Neuronal stem cell (in vitro differentiated cells): ENCODE results near the gene DIPK1A. TPM values are rescaled to one million over a fixed set of nuclear protein-coding genes. Genes with fewer than 3 reads are reported as not detected.

ENCODE experiments used
- DNase-seq: peaks from one replicate; pipeline ENCODE4 v3.0.0-alpha.2; 2013; ENCODE audit warnings: low spot score
- H2AFZ ChIP-seq: one replicate; pipeline ENCODE4 v1.6.1; 2013; ENCODE audit warnings: mild to moderate bottlenecking, low read length, inconsistent platforms
- H2AK5ac ChIP-seq: 2 replicates; pipeline ENCODE4 v1.6.1; 2013; ENCODE audit warnings: low read depth, mild to moderate bottlenecking, inconsistent platforms, low read length, moderate library complexity, mixed read lengths
- H2BK120ac ChIP-seq: 2 replicates; pipeline ENCODE4 v1.6.1; 2013; ENCODE audit warnings: low read depth, mild to moderate bottlenecking, inconsistent platforms, low read length, moderate library complexity, mixed read lengths
- H2BK12ac ChIP-seq: one replicate; pipeline ENCODE4 v1.6.1; 2013; ENCODE audit warnings: low read length, inconsistent platforms
- H2BK15ac ChIP-seq: 2 replicates; pipeline ENCODE4 v1.6.1; 2013; ENCODE audit warnings: mild to moderate bottlenecking, low read length, inconsistent platforms, mixed read lengths
- H2BK5ac ChIP-seq: one replicate; pipeline ENCODE4 v1.6.1; 2013; ENCODE audit warnings: inconsistent platforms, mild to moderate bottlenecking, low read length, moderate library complexity
- H3K14ac ChIP-seq: one replicate; pipeline ENCODE4 v1.6.1; 2013; ENCODE audit warnings: low read length, inconsistent platforms
- H3K18ac ChIP-seq: 2 replicates; pipeline ENCODE4 v1.6.1; 2013; ENCODE audit warnings: low read length, inconsistent platforms
- H3K23ac ChIP-seq: 2 replicates; pipeline ENCODE4 v1.6.1; 2013; ENCODE audit warnings: low read depth, mild to moderate bottlenecking, mixed read lengths, low read length, inconsistent platforms; ENCODE audit not compliant: poor library complexity
- H3K27ac ChIP-seq: replicated peaks from 3 replicates; pipeline ENCODE4 v1.5.1; 2013; ENCODE audit warnings: low read length, inconsistent platforms
- H3K27me3 ChIP-seq, 3 experiments: 2 replicates each; pipeline ENCODE4 v1.6.1; 2013; ENCODE audit warnings: low read length in 3 of 3, mild to moderate bottlenecking in 2 of 3, inconsistent platforms in 1 of 3, low read depth in 1 of 3, mixed read lengths in 1 of 3, moderate library complexity in 1 of 3; ENCODE audit not compliant: control insufficient read depth in 3 of 3, insufficient read depth in 3 of 3
- H3K36me3 ChIP-seq, 2 donors: replicated peaks in 1 of 2; 2 replicates each; pipeline ENCODE4 v1.6.1; 2013; ENCODE audit warnings: low read length in 2 of 2; ENCODE audit not compliant: control insufficient read depth in 2 of 2, insufficient read depth in 2 of 2
- H3K4ac ChIP-seq: 2 replicates; pipeline ENCODE4 v1.6.1; 2013; ENCODE audit warnings: inconsistent platforms, mild to moderate bottlenecking, low read length, moderate library complexity
- H3K4me1 ChIP-seq, 2 donors: 1 replicate in 1 of 2; 2 replicates in 1 of 2; pipeline ENCODE4 v1.6.1; 2013; ENCODE audit warnings: low read length in 2 of 2, low read depth in 1 of 2; ENCODE audit not compliant: control insufficient read depth in 2 of 2, insufficient read depth in 1 of 2
- H3K4me2 ChIP-seq: one replicate; pipeline ENCODE4 v1.6.1; 2013; ENCODE audit warnings: mild to moderate bottlenecking, low read length, inconsistent platforms; ENCODE audit not compliant: insufficient read depth, poor library complexity, severe bottlenecking
- H3K4me3 ChIP-seq, 2 donors: 2 replicates each; pipeline ENCODE4 v1.5.1; 2013; ENCODE audit warnings: low read length in 2 of 2, mild to moderate bottlenecking in 2 of 2, inconsistent platforms in 1 of 2, moderate library complexity in 1 of 2
- H3K79me1 ChIP-seq: one replicate; pipeline ENCODE4 v1.6.1; 2013; ENCODE audit warnings: low read depth, mild to moderate bottlenecking, inconsistent platforms, low read length, moderate library complexity
- H3K9ac ChIP-seq: one replicate; pipeline ENCODE4 v1.6.1; 2013; ENCODE audit warnings: mild to moderate bottlenecking, low read depth, low read length, inconsistent platforms; ENCODE audit not compliant: poor library complexity
- H3K9me3 ChIP-seq, 2 donors: replicated peaks in 1 of 2; 2 replicates each; pipeline versions ENCODE3 to v1.6.1; 2013; ENCODE audit warnings: low read length in 2 of 2, mild to moderate bottlenecking in 2 of 2, inconsistent platforms in 1 of 2, low read depth in 1 of 2, mixed read lengths in 1 of 2, moderate library complexity in 1 of 2; ENCODE audit not compliant: control insufficient read depth in 2 of 2, insufficient read depth in 1 of 2
- H4K8ac ChIP-seq: one replicate; pipeline ENCODE4 v1.6.1; 2013; ENCODE audit warnings: low read depth, mild to moderate bottlenecking, inconsistent platforms, low read length, moderate library complexity
- H4K91ac ChIP-seq: one replicate; pipeline ENCODE4 v1.6.1; 2013; ENCODE audit warnings: low read length, low read depth, mild to moderate bottlenecking, inconsistent platforms; ENCODE audit not compliant: poor library complexity
- WGBS, 2 donors: extraction: QIAGEN DNeasy Blood & Tissue Kit; methylation state at CpG; one replicate each; pipeline ENCODE4 v1.1.7; 2013; ENCODE audit warnings: missing lambda C conversion rate in 2 of 2, mixed read lengths in 1 of 2; ENCODE audit not compliant: insufficient read length in 2 of 2, insufficient replicate concordance in 1 of 2; ENCODE audit errors: extremely low coverage in 2 of 2; 5-methylcytosine and 5-hydroxymethylcytosine counted together
- polyA plus RNA-seq, 2 experiments: library from polyadenylated mRNA; stranded (reverse); fragments of 200-250 nt; gene quantifications; one replicate each; pipeline ENCODE4 v1.2.3, GENCODE V29; 2013

Gene DIPK1A
- polyA plus RNA-seq (2013, experiment 1 of 2) = 2.8 TPM
- polyA plus RNA-seq (2013, experiment 2 of 2) = 3.0 TPM

- H3K4ac ChIP-seq = no peak within 1 kb of the TSS
- H2BK5ac ChIP-seq = peak within 1 kb of the TSS; percentile 69
- peak within 1 kb of the TSS; percentile 94 for H3K4me2 ChIP-seq
- H3K4me3 ChIP-seq = peak within 1 kb of the TSS; percentile 80 to 91
- H3K36me3 ChIP-seq = no peaks in the 10 kb centered on the region
- H3K4me1 ChIP-seq = peaks cover 0 to 2% of the 10 kb centered on the region in 2 donors
- H3K79me1 ChIP-seq = no peaks in the 10 kb centered on the region
- peak within 1 kb of the TSS; percentile 86 for H3K23ac ChIP-seq
- no peak within 1 kb of the TSS for H3K14ac ChIP-seq
- H2BK120ac ChIP-seq = peak within 1 kb of the TSS; percentile 32
- peaks cover 0 to 67% (median 0%) of the 10 kb centered on the region in 3 experiments for H3K27me3 ChIP-seq
- no peak within 1 kb of the TSS for H2BK12ac ChIP-seq
- peak; percentile 82 for DNase-seq
- no CpG with 5 or more reads among the region's 103 CpGs for WGBS, 2 donors
- H3K18ac ChIP-seq = peak within 1 kb of the TSS; percentile 97
- peak within 1 kb of the TSS; percentile 93 for H3K9ac ChIP-seq
- H2AFZ ChIP-seq = peak within 1 kb of the TSS; percentile 99
- no peaks in the 10 kb centered on the region for H3K9me3 ChIP-seq
- H4K8ac ChIP-seq = no peak within 1 kb of the TSS
- H3K27ac ChIP-seq = peak within 1 kb of the TSS; percentile 64
- peak within 1 kb of the TSS; percentile 40 for H2AK5ac ChIP-seq
- H2BK15ac ChIP-seq = peak within 1 kb of the TSS; percentile 62
- H4K91ac ChIP-seq = peak within 1 kb of the TSS; percentile 38
These were observed at the start of gene DIPK1A for GRCh38 chr1:92961131-92961895. TSS of gene DIPK1A (minus strand) at chr1:92961462. CDS start at chr1:92961429, 33 bp downstream.

- Histone ChIP-seq H3K23ac (no peak overlapping the region), H2AFZ (no peak overlapping the region), H2BK15ac (no peak overlapping the region), H2BK120ac (no peak overlapping the region), H2BK12ac (no peak overlapping the region), H3K4me1 (no peaks in the 10 kb centered on the region), H3K9ac (no peak overlapping the region), H4K8ac (no peak overlapping the region), H3K36me3 (no peaks in the 10 kb centered on the region), H3K18ac (no peak overlapping the region), H3K14ac (no peak overlapping the region), H3K9me3 (no peaks in the 10 kb centered on the region), H3K27me3 (no peaks in the 10 kb centered on the region), H3K4me3 (no peak overlapping the region), H3K4ac (no peak overlapping the region), H4K91ac (no peak overlapping the region), H3K4me2 (no peak overlapping the region), H2AK5ac (no peak overlapping the region), H3K27ac (no peak overlapping the region), H3K79me1 (no peaks in the 10 kb centered on the region), H2BK5ac (no peak overlapping the region)
- DNase-seq = no peak
- no CpG with 5 or more reads among the region's 6 CpGs for WGBS, 2 donors
These were observed 46.8 kb upstream of the DIPK1A start for GRCh38 chr1:93007941-93008577.

GRCh38 chr1:93005252-93005598, 44.0 kb upstream of the DIPK1A start:
- no peak overlapping the region for H3K27ac ChIP-seq
- no peak overlapping the region for H3K4me2 ChIP-seq
- H3K23ac ChIP-seq = no peak overlapping the region
- no peak overlapping the region for H2AK5ac ChIP-seq
- no peak overlapping the region for H3K4me3 ChIP-seq
- H3K36me3 ChIP-seq = no peaks in the 10 kb centered on the region
- H2AFZ ChIP-seq = no peak overlapping the region
- no peak for DNase-seq
- no peaks in the 10 kb centered on the region for H3K79me1 ChIP-seq
- H4K8ac ChIP-seq = no peak overlapping the region
- H2BK15ac ChIP-seq = no peak overlapping the region
- H3K9ac ChIP-seq = no peak overlapping the region
- no peak overlapping the region for H3K14ac ChIP-seq
- no CpG with 5 or more reads among the region's 1 CpG for WGBS, 2 donors
- H3K4ac ChIP-seq = no peak overlapping the region
- no peak overlapping the region for H2BK5ac ChIP-seq
- peaks cover 0 to 2% of the 10 kb centered on the region in 2 donors for H3K4me1 ChIP-seq
- H4K91ac ChIP-seq = no peak overlapping the region
- no peak overlapping the region for H2BK12ac ChIP-seq
- H3K27me3 ChIP-seq = peaks cover 0 to 9% (median 0%) of the 10 kb centered on the region in 3 experiments
- H2BK120ac ChIP-seq = no peak overlapping the region
- H3K18ac ChIP-seq = no peak overlapping the region
- H3K9me3 ChIP-seq = no peaks in the 10 kb centered on the region

- Histone ChIP-seq H3K4me2 (no peak overlapping the region), H3K9ac (no peak overlapping the region), H2AFZ (no peak overlapping the region), H4K8ac (no peak overlapping the region), H3K36me3 (no peaks in the 10 kb centered on the region), H3K27ac (no peak overlapping the region), H2BK120ac (no peak overlapping the region), H3K4me1 (peaks cover 0 to 3% of the 10 kb centered on the region in 2 donors), H3K79me1 (no peaks in the 10 kb centered on the region), H3K9me3 (no peaks in the 10 kb centered on the region), H2BK5ac (no peak overlapping the region), H2BK15ac (no peak overlapping the region), H2BK12ac (no peak overlapping the region), H4K91ac (no peak overlapping the region), H3K4ac (no peak overlapping the region), H3K23ac (no peak overlapping the region), H3K18ac (no peak overlapping the region), H2AK5ac (no peak overlapping the region), H3K14ac (no peak overlapping the region), H3K27me3 (peaks cover 0 to 10% (median 0%) of the 10 kb centered on the region in 3 experiments), H3K4me3 (no peak overlapping the region)
- no CpG with 5 or more reads among the region's 5 CpGs for WGBS, 2 donors
- DNase-seq = no peak
These were observed 43.4 kb upstream of the DIPK1A start for GRCh38 chr1:93004566-93005251.
